ENCODE data around the gene CD79B.
"Not testable (repeated sequence)": the region's sequence is repeated elsewhere in the genome, so short reads cannot be mapped to it uniquely, and the experiment has no call there.

The CD79B gene

GRCh38 chr17:63930951-63931575 lies 1.1 kb downstream of the CD79B start:
- DNase-seq (ENCODE audit: low spot score), result peak; percentile 31

DNA sequence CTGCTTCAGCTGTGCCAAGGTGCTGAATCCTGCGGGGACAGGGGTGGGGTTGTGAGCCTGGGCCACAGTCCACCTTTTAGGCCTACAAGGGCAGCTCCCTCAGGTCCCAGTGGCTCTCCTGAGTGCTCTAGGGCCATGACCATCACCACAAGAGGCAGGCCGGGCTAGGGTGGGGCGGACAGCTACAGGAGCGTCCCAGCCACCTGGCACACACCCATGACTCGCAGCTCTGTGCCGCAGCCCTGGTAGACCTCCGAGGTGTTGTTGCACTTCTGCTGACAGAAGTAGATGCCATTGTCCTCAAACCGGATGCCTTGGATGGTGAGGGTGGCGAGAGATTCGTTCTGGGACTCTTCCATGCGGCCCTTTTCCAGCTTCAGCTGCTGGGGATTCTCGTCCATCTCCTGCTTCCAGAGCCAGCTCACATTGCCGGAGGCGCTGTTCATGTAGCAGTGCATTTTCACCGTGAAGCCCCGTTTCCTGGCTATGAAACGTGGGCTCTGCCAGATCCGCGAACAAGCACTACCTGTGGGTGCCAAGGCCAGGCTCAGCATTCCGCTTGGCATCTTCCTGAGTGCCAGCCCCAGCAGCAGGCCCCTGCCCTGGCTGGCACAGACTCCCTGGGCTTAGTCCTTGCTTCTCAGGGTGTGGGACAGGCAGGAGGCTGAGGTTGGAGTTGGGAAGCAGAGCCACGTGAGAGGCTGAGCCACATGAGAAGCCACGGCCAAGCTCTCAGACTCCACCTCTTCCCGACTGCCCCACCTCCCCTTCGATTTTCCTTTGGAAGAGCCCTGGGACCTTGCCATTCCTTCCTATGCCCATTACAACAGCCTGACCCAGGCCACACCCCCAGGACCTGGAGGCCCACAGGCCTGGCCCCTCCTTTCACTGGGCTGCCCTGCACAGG lies 2.0 kb downstream of the CD79B start:
- no peak for DNase-seq (ENCODE audit: low spot score)

DNA sequence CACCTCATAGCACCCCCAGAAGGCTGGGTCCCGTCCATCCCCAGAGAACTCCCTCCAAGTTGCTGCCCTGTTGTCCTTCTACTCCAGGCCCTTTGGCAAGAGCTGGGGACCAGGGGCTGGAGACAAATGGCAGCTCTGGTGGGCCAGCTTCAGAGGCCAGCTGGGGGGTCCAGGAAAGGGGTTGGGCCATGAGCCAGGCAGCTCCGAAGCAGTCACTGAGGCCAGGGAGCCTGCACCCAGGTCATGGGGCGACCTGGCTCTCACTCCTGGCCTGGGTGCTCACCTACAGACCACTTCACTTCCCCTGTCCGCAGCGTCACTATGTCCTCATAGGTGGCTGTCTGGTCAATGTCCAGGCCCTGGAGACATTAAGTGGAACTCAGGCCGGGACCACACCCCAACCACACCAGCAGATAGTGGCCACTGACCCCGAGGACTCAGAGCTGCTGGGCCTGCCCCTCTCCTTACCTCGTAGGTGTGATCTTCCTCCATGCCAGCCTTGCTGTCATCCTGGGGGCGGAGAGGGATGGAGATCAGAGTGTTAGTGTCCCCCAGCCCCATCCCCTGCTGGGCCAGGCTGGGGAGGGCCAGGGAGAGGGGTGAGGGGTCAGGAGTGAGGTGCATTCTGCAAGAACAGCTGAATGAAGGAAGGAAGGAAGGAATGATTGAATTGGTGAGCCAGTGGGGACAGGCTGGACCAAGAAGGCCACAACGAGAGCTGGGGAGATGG lies 3.0 kb downstream of the CD79B start:
- DNase-seq (ENCODE audit: low spot score), result no peak

DNA sequence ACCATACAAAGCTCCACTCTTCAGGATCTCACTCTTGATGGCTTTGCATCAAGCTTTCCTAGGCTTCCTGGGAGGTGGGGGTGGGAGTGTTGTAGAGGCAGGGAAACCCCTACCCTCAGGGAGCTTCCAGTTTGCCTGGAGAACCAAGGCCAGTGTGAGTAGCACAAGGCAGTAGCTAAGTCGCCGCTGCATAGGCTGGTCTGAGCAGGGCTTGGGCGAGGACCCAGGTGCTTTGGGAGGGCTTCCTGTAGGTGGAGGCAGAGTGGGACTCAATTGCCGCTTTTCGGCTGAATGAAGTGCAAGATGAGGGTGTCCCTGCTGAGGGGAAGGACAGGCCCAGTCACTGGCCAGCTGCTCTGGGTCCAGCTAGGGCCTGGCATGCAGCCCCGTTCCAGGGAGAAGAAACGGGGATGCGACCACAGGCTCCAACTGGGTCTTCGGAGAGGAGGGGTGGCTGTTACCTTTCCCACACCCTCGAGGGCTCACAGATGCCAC lies 3.9 kb downstream of the CD79B start:
- no peak for DNase-seq (ENCODE audit: low spot score)

- DNase-seq (ENCODE audit: low spot score), result no peak
These were observed 4.5 kb downstream of the CD79B start for GRCh38 chr17:63927464-63928171.

DNA sequence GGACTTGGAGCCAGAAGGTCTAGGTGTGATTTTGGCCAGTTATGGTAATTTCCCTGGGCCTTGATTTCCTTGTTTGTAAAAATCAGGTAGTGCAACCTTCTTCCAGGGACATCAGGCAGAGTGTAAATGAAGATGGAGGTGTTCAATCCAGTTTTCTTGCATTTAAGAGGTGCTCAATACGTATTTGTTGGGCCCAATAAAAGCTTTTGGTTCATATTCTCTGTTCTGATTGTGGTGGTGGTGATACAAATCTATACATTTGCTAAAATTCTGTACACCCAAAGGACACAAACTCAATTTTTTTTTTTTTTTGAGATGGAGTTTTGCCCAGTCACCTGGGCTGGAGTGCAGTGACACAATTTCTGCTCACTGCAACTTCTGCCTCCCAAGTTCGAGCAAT lies 6.0 kb downstream of the CD79B start:
- DNase-seq (ENCODE audit: low spot score), result no peak

GRCh38 chr17:63925615-63926014 lies 6.5 kb downstream of the CD79B start:
- DNase-seq (ENCODE audit: low spot score), result no peak

- not testable (repeated sequence) for DNase-seq (ENCODE audit: low spot score)
These were observed 9.7 kb downstream of the CD79B start for GRCh38 chr17:63922402-63922801.

- DNase-seq (ENCODE audit: low spot score), result not testable (repeated sequence)
These were observed 11.4 kb downstream of the CD79B start for GRCh38 chr17:63920779-63921178.

DNA sequence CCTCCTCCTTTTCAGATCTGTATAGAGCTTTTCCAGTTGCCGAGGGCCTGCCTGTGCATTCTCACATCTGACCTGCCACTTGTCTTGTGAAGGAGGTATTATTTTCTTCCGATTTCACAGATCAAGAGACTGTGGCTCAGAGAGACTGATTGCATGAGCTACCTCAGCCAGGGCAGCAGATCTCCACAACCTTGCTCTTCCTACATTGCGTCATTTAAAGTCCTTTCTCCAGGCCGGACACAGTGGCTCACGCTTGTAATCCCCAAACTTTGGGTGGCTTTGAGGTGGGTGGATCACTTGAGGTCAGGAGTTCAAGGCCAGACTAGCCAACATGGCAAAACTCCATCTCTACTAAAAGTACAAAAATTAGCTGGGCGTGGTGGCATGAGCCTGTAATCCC lies 12.1 kb downstream of the CD79B start:
- DNase-seq (ENCODE audit: low spot score), result not testable (repeated sequence)

DNA sequence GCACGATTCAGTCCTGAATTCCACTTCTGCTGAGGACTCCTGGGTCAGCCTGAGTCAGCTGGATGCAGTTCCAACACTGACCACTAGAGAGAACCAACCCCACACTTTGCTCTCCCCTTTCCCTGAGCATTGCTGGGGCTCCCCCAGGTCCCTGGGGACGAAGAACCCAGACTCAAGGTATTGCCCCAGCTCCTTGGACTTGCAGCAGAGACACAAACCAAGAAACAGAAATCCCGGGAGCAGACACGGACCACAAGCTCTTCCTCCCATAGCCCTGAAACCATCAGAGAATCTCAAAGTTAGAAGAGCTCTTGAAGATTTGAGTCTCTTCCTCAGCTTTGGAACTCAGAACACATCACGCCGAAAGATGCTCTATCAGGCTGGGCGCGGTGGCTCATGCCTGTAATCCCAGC lies 12.8 kb downstream of the CD79B start:
- peak; percentile 85 for DNase-seq (ENCODE audit: low spot score)

DNA sequence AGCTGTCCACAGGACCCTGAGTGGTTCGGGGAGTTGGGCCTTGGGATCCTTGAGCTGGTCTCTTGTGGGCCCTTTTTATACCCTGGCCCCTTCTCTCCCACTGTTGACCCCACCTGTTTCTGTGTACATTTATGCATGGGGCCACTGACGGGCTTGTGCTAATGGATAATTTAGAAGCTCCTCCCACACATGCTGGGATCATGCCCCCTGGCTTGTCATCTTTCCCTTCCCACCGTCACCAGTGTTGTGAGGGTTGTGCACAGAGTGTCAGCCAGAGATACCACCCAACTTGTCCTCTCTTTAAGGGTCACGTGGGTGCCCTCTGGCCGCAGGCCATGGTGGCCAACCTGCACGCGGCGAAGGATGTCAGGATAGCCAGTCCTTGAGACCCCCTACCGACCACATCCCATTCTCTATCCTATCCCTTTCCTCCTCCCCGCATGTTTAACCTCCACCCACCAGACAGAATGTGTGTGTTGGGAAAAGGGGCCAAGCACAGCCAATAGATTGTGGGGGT lies 13.3 kb downstream of the CD79B start, which contains the start of gene GH1:
TSS of gene GH1 (minus strand) at position 51 of the 517 bp plus-strand sequence. CDS start 63 bp downstream, outside the sequence.
- not testable (repeated sequence) for DNase-seq (ENCODE audit: low spot score)

GRCh38 chr17:63918305-63918704 lies 13.8 kb downstream of the CD79B start:
- peak; percentile 5 for DNase-seq (ENCODE audit: low spot score)

DNA sequence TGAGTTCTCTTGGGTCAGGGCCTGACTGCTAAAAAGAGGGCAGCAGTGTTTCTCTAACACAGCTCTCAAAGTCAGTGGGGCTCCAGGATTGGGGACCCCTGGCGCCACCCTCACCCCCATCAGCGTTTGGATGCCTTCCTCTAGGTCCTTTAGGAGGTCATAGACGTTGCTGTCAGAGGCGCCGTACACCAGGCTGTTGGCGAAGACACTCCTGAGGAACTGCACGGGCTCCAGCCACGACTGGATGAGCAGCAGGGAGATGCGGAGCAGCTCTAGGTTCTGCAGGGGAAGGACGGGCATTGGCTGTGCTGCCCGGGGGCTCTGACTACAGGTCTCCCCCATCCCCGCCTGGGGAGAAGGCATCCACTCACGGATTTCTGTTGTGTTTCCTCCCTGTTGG lies 14.5 kb downstream of the CD79B start:
- no peak for DNase-seq (ENCODE audit: low spot score)

DNA sequence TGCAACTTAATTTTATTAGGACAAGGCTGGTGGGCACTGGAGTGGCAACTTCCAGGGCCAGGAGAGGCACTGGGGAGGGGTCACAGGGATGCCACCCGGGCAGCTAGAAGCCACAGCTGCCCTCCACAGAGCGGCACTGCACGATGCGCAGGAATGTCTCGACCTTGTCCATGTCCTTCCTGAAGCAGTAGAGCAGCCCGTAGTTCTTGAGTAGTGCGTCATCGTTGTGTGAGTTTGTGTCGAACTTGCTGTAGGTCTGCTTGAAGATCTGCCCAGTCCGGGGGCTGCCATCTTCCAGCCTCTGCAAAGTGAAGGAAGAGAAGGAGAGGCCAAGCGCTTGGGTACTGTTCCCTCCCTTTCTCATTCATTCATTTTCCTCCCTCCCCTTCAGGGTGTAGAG lies 14.9 kb downstream of the CD79B start:
- not testable (repeated sequence) for DNase-seq (ENCODE audit: low spot score)

- no peak for DNase-seq (ENCODE audit: low spot score)
These were observed 15.5 kb downstream of the CD79B start for GRCh38 chr17:63916566-63917185.

DNA sequence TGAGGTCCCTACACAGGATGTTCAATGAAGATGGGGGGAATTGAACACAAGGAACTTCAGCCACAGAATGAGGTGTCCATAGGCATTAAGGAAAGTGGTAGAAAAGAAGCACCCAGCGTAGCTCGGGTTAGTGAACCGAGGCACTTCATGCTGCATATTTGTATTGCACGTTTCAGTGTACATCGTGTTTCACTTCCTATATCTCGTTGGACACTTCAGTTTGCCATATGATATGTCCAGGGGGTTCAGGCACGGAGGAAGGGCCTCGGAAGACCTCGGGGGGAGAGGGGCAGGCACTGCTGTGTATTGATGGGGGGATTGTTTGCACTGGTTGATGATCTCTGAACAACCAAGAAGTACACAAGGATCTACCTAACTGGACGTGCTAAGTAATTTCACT lies 16.4 kb downstream of the CD79B start:
- DNase-seq (ENCODE audit: low spot score), result not testable (repeated sequence)

GRCh38 chr17:63914471-63914870 lies 17.7 kb downstream of the CD79B start:
- DNase-seq (ENCODE audit: low spot score), result no peak

DNA sequence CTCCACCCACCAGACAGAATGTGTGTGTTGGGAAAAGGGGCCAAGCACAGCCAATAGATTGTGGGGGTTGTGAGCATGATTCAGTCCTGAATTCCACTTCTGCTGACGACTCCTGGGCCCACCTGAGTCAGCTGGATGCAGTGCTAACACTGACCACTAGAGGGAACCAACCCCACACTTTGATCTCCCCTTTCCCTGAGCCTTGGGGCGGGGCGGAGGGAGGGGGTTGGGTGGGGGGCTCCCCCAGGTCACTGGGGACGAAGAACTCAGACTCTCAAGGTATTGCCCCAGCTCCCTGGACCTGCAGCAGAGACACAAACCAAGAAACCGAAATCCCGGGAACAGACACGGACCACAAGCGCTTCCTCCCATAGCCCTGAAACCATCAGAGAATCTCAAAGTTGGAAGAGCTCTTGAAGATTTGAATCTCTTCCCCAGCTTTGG lies 20.5 kb downstream of the CD79B start:
- peak; percentile 61 for DNase-seq (ENCODE audit: low spot score)

DNA sequence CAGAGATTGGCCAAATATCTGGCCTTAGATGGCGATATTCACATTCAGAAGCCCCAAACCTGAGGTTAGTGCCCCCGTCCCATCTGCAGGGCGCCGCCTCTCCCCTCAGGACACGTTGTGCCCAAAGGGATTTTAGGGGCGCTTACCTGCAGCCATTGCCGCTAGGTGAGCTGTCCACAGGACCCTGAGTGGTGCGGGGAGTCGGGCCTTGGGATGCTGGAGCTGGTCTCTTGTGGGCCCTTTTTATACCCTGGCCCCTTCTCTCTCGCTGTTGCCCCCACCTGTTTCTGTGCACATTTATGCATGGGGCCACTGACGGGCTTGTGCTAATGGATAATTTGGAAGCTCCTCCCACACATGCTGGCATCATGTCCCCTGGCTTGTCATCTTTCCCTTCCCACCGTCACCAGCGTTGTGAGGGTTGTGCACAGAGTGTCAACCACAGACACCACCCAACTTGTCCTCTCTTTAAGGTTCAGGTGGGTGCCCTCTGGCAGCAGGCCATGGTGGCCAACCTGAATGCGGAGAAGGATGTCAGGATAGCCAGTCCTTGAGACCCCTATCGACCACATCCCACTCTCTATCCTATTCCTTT lies 21.0 kb downstream of the CD79B start, which contains the start of gene CSHL1:
TSS of gene CSHL1 (minus strand) at position 218 of the 595 bp plus-strand sequence. CDS start at position 156, 62 bp downstream.
- DNase-seq (ENCODE audit: low spot score), result no peak

Data from AG08395 (cell line).